T-helper 2 cell treated with Interferon-gamma antibody and Interleukin-4, amounts not matched to agents 5 μg/mL and 100 μg/mL, for 36 hours (primary cell): ENCODE measurements around the gene ZDHHC11B.
"Not testable (repeated sequence)": the region's sequence is repeated elsewhere in the genome, so short reads cannot be mapped to it uniquely, and the experiment has no call there.

Experiments used
- DNase-seq: peaks from one replicate; pipeline ENCODE4 v3.0.0; 2021; ENCODE audit warnings: low spot score
- H3K27ac Mint-ChIP-seq: one replicate; pipeline ENCODE4 v1.8.0; 2021; ENCODE audit warnings: mild to moderate bottlenecking, mixed read lengths
- H3K27me3 Mint-ChIP-seq: one replicate; pipeline ENCODE4 v1.8.0; 2021; ENCODE audit warnings: low read depth, mixed read lengths
- H3K36me3 Mint-ChIP-seq: one replicate; pipeline ENCODE4 v1.8.0; 2021; ENCODE audit warnings: low read depth, mixed read lengths
- H3K4me1 Mint-ChIP-seq: one replicate; pipeline ENCODE4 v1.8.0; 2021; ENCODE audit warnings: low read depth, mixed read lengths
- H3K4me3 Mint-ChIP-seq: one replicate; pipeline ENCODE4 v1.8.0; 2022; ENCODE audit warnings: mild to moderate bottlenecking, moderate library complexity, mixed read lengths
- H3K9me3 Mint-ChIP-seq: one replicate; pipeline ENCODE4 v1.8.0; 2021; ENCODE audit warnings: mixed read lengths

Gene ZDHHC11B

GRCh38 chr5:757931-758697 lies 26.4 kb downstream of the ZDHHC11B start:
- peaks cover 5% of the 10 kb centered on the region for H3K4me1 Mint-ChIP-seq
- H3K27ac Mint-ChIP-seq, result no peak overlapping the region
- no peaks in the 10 kb centered on the region for H3K9me3 Mint-ChIP-seq
- no peaks in the 10 kb centered on the region for H3K36me3 Mint-ChIP-seq
- no peaks in the 10 kb centered on the region for H3K27me3 Mint-ChIP-seq
- DNase-seq, result no peak
- H3K4me3 Mint-ChIP-seq, result no peak overlapping the region

GRCh38 chr5:757346-757930 lies 27.1 kb downstream of the ZDHHC11B start:
- Mint-ChIP-seq H3K9me3 (no peaks in the 10 kb centered on the region), H3K27me3 (no peaks in the 10 kb centered on the region), H3K4me1 (peaks cover 5% of the 10 kb centered on the region), H3K36me3 (no peaks in the 10 kb centered on the region), H3K27ac (no peak overlapping the region), H3K4me3 (no peak overlapping the region)
- no peak for DNase-seq

DNA sequence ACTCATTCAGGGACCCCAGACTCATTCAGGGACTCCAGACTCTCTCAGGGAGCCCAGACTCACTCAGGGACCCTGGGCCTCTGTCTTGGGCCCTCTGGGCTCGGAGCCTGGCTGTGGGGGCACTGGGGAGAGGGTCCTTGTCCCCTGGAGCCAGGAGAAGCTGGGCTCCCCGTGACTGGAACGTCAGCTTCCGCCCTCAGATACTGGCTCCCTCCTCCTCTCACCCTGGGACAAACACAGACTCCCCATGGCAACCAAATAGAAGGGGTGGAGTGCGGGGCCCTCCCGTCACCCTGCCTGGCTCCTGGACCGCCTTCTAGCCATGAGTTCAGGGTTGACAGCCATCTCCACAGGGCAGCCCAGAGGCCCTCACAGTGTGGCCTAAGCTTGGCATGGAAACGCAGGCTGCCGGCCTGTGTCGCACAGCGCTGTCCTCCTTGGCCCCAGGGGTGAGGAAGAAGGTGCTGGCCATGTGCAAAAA lies 27.6 kb downstream of the ZDHHC11B start:
- no peak overlapping the region for H3K4me3 Mint-ChIP-seq
- H3K27ac Mint-ChIP-seq, result no peak overlapping the region
- H3K9me3 Mint-ChIP-seq, result no peaks in the 10 kb centered on the region
- H3K36me3 Mint-ChIP-seq, result no peaks in the 10 kb centered on the region
- peaks cover 5% of the 10 kb centered on the region for H3K4me1 Mint-ChIP-seq
- DNase-seq, result no peak
- no peaks in the 10 kb centered on the region for H3K27me3 Mint-ChIP-seq

DNA sequence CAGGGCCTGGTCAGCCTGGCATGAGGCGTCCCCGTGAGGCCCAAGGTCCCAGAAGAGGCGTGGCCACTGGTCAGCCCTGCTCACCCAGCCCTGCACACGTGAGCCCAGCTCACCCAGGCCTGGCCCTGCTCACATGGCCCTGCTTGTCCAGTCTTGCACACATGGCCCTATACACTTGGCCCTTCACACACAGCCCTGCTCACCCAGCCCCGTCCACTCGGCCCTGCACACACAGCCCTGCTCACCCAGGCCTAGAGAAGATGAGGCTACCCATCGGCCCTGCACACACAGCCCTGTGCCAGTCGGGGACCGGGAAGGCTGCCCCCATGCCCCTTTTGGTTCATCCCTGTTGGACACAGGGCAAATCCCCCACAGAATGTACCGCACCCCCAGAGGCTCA lies 28.4 kb downstream of the ZDHHC11B start:
- no peaks in the 10 kb centered on the region for H3K27me3 Mint-ChIP-seq
- H3K27ac Mint-ChIP-seq, result no peak overlapping the region
- no peaks in the 10 kb centered on the region for H3K36me3 Mint-ChIP-seq
- peaks cover 5% of the 10 kb centered on the region for H3K4me1 Mint-ChIP-seq
- no peak overlapping the region for H3K4me3 Mint-ChIP-seq
- H3K9me3 Mint-ChIP-seq, result no peaks in the 10 kb centered on the region
- DNase-seq, result no peak

GRCh38 chr5:754143-754632 lies 30.3 kb downstream of the ZDHHC11B start:
- H3K4me3 Mint-ChIP-seq, H3K36me3 Mint-ChIP-seq, H3K4me1 Mint-ChIP-seq, H3K27me3 Mint-ChIP-seq, DNase-seq, H3K27ac Mint-ChIP-seq, H3K9me3 Mint-ChIP-seq: not testable (repeated sequence)

DNA sequence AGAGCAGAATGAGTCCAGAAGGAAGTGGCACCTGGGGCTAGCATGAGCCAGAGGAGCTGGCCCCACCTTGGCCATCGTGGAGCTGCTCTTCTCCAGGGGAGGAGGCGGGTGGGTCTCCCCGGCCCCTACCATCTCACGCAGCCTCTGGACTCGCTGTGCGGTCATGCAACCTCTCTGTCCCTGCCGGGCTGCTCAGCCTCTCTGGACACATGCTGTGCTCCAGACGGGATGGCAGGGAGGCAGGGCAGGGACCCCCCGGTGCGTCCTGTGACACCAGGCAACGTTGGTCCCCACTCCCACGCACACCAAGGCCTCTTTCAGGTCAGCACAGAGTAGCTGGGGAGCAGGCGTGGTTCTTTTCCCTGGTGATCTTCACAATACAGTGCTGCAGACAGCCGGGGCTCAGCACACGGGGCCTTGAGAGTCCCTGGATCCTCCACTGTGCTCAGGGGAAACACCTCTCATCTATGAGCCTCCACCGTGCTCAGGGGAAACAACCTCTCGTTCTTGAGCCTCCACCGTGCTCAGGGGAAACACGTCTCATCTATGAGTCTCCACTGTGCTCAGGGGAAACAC lies 30.9 kb downstream of the ZDHHC11B start:
- H3K4me3 Mint-ChIP-seq, H3K27ac Mint-ChIP-seq: not testable (repeated sequence)

DNA sequence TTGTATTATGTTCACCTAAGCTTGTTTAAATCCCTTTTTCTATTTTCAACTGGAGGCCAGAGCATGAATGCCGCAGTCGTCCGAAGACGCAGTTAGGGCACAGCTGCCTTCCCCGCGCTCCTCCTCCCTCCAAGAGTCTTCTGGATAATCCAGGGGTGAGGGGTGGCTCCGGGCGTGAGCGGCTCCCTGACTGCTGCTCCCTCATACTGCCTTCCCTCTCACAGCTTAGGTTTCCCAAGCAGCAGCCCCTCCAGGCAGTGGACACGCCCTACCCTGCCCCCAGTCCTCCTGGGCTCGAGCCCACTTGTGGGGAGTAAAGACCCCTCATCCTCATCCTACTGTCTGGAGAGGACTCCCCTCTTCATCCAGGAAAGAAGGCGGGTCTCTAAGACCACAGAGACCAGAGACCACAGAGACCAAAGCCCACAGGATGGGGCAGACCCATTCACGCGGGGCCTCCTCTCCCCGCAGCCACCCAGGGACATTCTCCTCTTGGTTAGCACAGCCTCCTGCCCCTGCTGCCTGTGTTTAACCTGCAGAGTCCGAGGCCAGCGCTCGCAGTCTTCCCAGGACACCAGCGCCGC lies 31.9 kb downstream of the ZDHHC11B start:
- not testable (repeated sequence) for H3K27ac Mint-ChIP-seq, H3K36me3 Mint-ChIP-seq, H3K4me3 Mint-ChIP-seq, H3K4me1 Mint-ChIP-seq, H3K27me3 Mint-ChIP-seq, H3K9me3 Mint-ChIP-seq, DNase-seq

More for the DNA sequence above, 30.9 kb downstream of the ZDHHC11B start:
- not testable (repeated sequence) for H3K36me3 Mint-ChIP-seq, DNase-seq, H3K27me3 Mint-ChIP-seq, H3K4me1 Mint-ChIP-seq, H3K9me3 Mint-ChIP-seq

DNA sequence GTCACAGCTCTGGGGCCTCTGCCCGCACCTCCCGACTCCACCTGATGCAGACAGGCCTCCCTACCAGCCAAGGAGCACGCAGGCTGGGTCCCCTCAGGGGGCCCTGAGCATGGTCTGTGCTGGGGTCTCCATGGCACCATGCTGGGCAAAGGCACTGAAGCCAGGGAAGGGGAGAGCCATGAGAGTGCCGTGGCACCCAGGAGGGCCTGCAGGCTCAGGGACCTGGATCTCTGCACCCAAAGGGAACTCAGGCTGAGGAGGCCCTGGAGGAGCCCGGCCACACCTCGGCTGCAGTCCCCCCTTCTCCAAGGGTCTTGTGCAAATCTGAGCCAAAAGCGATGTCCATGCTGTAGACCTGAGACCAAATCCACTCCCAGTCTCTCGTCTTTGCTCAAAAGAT lies 32.5 kb downstream of the ZDHHC11B start:
- not testable (repeated sequence) for H3K36me3 Mint-ChIP-seq

DNA sequence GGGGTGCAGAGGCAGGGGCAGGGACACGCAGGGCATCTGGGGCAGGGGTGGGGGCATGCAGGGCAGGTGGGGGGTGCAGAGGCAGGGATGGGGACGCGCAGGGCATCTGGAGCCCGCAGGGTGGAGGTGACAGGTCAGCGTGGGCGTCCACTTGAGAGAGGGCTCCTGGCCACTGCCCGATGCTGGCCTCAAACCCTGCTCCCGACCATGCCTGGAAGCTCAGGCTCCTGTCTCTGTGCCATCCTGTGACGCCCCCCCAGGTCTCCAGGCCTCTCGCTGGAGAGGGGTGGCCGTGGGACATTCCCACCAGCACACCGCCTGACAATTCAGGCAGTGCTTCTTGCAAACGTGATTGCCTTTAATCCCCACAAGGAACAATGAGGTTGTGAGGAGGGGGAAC lies 33.0 kb downstream of the ZDHHC11B start:
- no peak overlapping the region for H3K27ac Mint-ChIP-seq
- no peak for DNase-seq
- no peaks in the 10 kb centered on the region for H3K9me3 Mint-ChIP-seq
- H3K27me3 Mint-ChIP-seq, result no peaks in the 10 kb centered on the region
- H3K4me1 Mint-ChIP-seq, result no peaks in the 10 kb centered on the region
- H3K4me3 Mint-ChIP-seq, result no peak overlapping the region
- H3K36me3 Mint-ChIP-seq, result no peaks in the 10 kb centered on the region

More for the DNA sequence above, 32.5 kb downstream of the ZDHHC11B start:
- H3K4me3 Mint-ChIP-seq, H3K9me3 Mint-ChIP-seq, H3K27me3 Mint-ChIP-seq, H3K4me1 Mint-ChIP-seq, H3K27ac Mint-ChIP-seq, DNase-seq: not testable (repeated sequence)

DNA sequence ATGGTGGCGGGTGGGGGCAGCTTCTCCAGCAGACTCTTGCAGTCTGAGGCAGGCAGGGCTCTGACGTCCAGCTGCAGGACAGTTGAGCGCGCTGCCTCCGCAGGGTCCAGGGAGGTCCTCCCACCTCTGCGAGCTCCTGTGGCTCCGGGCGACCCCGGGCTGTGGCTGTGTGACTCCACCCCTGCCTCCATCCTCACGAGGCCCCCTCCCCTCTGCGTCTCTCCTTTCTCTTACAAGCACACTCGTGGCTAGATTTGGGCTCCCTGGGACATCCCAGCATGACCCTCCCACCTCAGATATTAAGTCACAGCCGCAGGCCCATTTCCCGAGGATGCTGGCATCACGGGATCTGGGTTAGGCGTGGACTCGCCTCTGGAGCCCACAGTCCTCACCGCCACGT lies 34.3 kb downstream of the ZDHHC11B start:
- not testable (repeated sequence) for H3K4me1 Mint-ChIP-seq, H3K36me3 Mint-ChIP-seq, H3K9me3 Mint-ChIP-seq, DNase-seq, H3K27ac Mint-ChIP-seq, H3K4me3 Mint-ChIP-seq, H3K27me3 Mint-ChIP-seq

DNA sequence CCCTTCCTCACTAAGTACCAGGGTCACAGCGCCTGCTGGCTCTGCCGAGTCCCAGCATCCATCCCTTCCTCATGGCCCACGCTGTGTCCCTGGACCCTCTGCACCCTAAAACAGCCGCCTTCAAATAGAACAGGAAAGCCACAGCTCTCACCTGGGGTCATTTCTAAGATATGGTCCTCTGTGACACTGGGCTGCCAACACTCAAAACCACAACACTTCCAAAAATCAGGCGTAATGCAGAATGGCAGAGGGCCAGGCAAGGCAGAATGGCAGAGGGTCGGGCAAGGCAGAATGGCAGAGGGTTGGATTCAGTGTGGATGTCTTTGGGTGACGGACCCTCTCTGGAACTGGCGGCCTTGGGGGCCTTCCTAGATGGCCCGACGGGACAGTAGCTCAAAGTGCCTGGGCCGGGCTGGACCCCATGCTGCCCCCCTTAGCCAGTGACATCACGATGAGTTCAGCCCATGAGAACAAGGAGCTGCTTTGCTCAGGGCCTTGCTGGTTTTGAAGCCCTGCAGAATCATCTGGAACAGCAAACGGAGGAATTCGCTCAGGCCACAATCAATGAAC lies 35.3 kb downstream of the ZDHHC11B start:
- no peaks in the 10 kb centered on the region for H3K9me3 Mint-ChIP-seq
- no peak for DNase-seq
- no peaks in the 10 kb centered on the region for H3K36me3 Mint-ChIP-seq
- no peaks in the 10 kb centered on the region for H3K27me3 Mint-ChIP-seq
- H3K4me1 Mint-ChIP-seq, result no peaks in the 10 kb centered on the region
- H3K27ac Mint-ChIP-seq, result no peak overlapping the region
- no peak overlapping the region for H3K4me3 Mint-ChIP-seq

GRCh38 chr5:748011-748980 lies 36.2 kb downstream of the ZDHHC11B start:
- H3K27me3 Mint-ChIP-seq, H3K27ac Mint-ChIP-seq, H3K9me3 Mint-ChIP-seq, H3K36me3 Mint-ChIP-seq, H3K4me1 Mint-ChIP-seq, DNase-seq, H3K4me3 Mint-ChIP-seq: not testable (repeated sequence)

- not testable (repeated sequence) for H3K9me3 Mint-ChIP-seq, DNase-seq, H3K27me3 Mint-ChIP-seq, H3K36me3 Mint-ChIP-seq, H3K27ac Mint-ChIP-seq, H3K4me3 Mint-ChIP-seq, H3K4me1 Mint-ChIP-seq
Measured at GRCh38 chr5:747303-747844, 37.2 kb downstream of the ZDHHC11B start.
